K562 (cell line): ENCODE data around the gene ADSS1. TPM values are rescaled to one million over a fixed set of nuclear protein-coding genes. Genes with fewer than 3 reads are reported as not detected.

Source experiments
- ATAC-seq: fragments of 200-7000 bp; cut with Tn5 transposase; 3 replicates; pipeline ENCODE4 v1.9.1; 2020; ENCODE audit warnings: moderate library complexity
- BruUV-seq: library from RNA; stranded (reverse); fragments of 400-500 nt; replicated peaks from 2 replicates; lab custom pipeline; 2021; lab: Mats Ljungman, UMichigan
- CTCF ChIA-PET: fragments of 300-600 bp; formaldehyde crosslinking; extraction: SDS; loops from one replicate; lab custom pipeline; 2021; ENCODE audit warnings: low intra/inter-chr PET ratio; lab: Yijun Ruan, JAX
- POLR2A ChIA-PET: fragments of 300-600, 350-650 bp; sonication (Branson Sonifier 250); formaldehyde crosslinking; extraction: SDS; loops from one replicate; lab custom pipeline; 2021; ENCODE audit warnings: antibody characterized with exemption, inconsistent platforms; lab: Yijun Ruan, JAX
- DNase-seq, 4 experiments: peaks; one replicate each; pipeline versions ENCODE4 v3.0.0 to v3.0.0-alpha.2; 2011 to 2018; ENCODE audit warnings: low spot score in 3 of 4, mixed read lengths in 3 of 4; ENCODE audit errors: extremely low read depth in 1 of 4
- FAIRE-seq: peaks from 2 replicates; lab custom pipeline; 2011; peaks lifted over from hg19 to GRCh38; lab: Jason Lieb, UNC
- H2AFZ ChIP-seq: 2 replicates; pipeline ENCODE4 v1.6.0; 2011; ENCODE audit warnings: low read depth, low read length, control low read depth, inconsistent platforms
- H3K27ac ChIP-seq: fragments of 200-600 bp; 3 replicates; pipeline ENCODE4 v1.8.0; 2011; ENCODE audit warnings: low read depth, mild to moderate bottlenecking, control low read depth, inconsistent platforms, low read length, moderate library complexity, mixed read lengths; ENCODE audit errors: extremely low read depth
- H3K27me3 ChIP-seq, 2 experiments: fragments of 300-600 bp in 1 of 2; 2 replicates in 1 of 2; 3 replicates in 1 of 2; pipeline versions ENCODE4 v1.6.0 to v1.8.0; 2011; ENCODE audit warnings: inconsistent platforms in 2 of 2, low read length in 2 of 2, mild to moderate bottlenecking in 1 of 2, mixed read lengths in 1 of 2, moderate library complexity in 1 of 2; ENCODE audit not compliant: control insufficient read depth in 2 of 2, insufficient read depth in 2 of 2
- H3K36me3 ChIP-seq: fragments of 300-600 bp; 3 replicates; pipeline ENCODE4 v1.8.0; 2011; ENCODE audit warnings: mild to moderate bottlenecking, low read length, inconsistent platforms; ENCODE audit not compliant: control insufficient read depth, insufficient read depth
- H3K4me1 ChIP-seq, 2 experiments: fragments of 200-600 bp in 1 of 2; replicated peaks in 1 of 2; 2 replicates in 1 of 2; 3 replicates in 1 of 2; pipeline versions ENCODE4 v1.5.1 to v1.8.0; 2011; ENCODE audit warnings: inconsistent platforms in 2 of 2, low read length in 2 of 2, mild to moderate bottlenecking in 1 of 2, mixed read lengths in 1 of 2, moderate library complexity in 1 of 2; ENCODE audit not compliant: control insufficient read depth in 2 of 2, insufficient read depth in 2 of 2
- H3K4me2 ChIP-seq: 2 replicates; pipeline ENCODE4 v1.6.1; 2011; ENCODE audit warnings: low read length, control low read depth, inconsistent platforms, mixed read lengths; ENCODE audit not compliant: insufficient read depth
- H3K4me3 ChIP-seq: fragments of 200-600 bp; sonication (generic), shearing (Covaris generic); 2 replicates; pipeline ENCODE4 v1.5.1; 2016; ENCODE audit warnings: control low read depth, inconsistent platforms
- H3K79me2 ChIP-seq: fragments of 200-600 bp; 3 replicates; pipeline ENCODE4 v1.8.0; 2011; ENCODE audit warnings: low read length, inconsistent platforms; ENCODE audit not compliant: control insufficient read depth, insufficient read depth
- H3K9ac ChIP-seq, 2 experiments: 2 replicates each; pipeline versions ENCODE4 v1.6.0 to v1.6.1; 2011; ENCODE audit warnings: low read depth in 2 of 2, low read length in 2 of 2, control low read depth in 1 of 2, inconsistent platforms in 1 of 2, mild to moderate bottlenecking in 1 of 2, mixed read lengths in 1 of 2; ENCODE audit not compliant: insufficient read depth in 1 of 2
- H3K9me1 ChIP-seq: one replicate; pipeline ENCODE4 v1.6.0; 2011; ENCODE audit warnings: inconsistent platforms, mild to moderate bottlenecking, low read length, moderate library complexity; ENCODE audit not compliant: control insufficient read depth, insufficient read depth
- H3K9me3 ChIP-seq: replicated peaks from 2 replicates; pipeline ENCODE4 v1.5.1; 2011; ENCODE audit warnings: low read depth, low read length, inconsistent platforms; ENCODE audit not compliant: control insufficient read depth, insufficient read depth
- H4K20me1 ChIP-seq: replicated peaks from 2 replicates; pipeline ENCODE4 v1.6.1; 2011; ENCODE audit warnings: low read length, inconsistent platforms, mixed read lengths; ENCODE audit not compliant: control insufficient read depth, insufficient read depth
- CEBPG ChIP-seq, 3 experiments: fragments of 200-800 bp in 1 of 3; sonication (Bioruptor generic) in 1 of 3; sonication (generic) in 1 of 3; formaldehyde crosslinking in 1 of 3; IDR thresholded peaks in 2 of 3; conservative IDR thresholded peaks in 1 of 3; 2 replicates each; pipeline versions ENCODE4 v1.6.1 to v1.8.0; 2016 to 2022; ENCODE audit warnings: missing compliant biosample characterization in 2 of 3, missing genetic modification characterization in 2 of 3, mild to moderate bottlenecking in 1 of 3, missing genetic modification reagents in 1 of 3
- CTCF ChIP-seq, 3 experiments: IDR thresholded peaks in 2 of 3; conservative IDR thresholded peaks in 1 of 3; 2 replicates each; pipeline ENCODE4 v1.5.1; 2011 to 2012; ENCODE audit warnings: low read length in 3 of 3, mild to moderate bottlenecking in 3 of 3, control low read depth in 2 of 3, improper control_type of control experiment in 1 of 3, inconsistent platforms in 1 of 3, low read depth in 1 of 3, mixed read lengths in 1 of 3, moderate library complexity in 1 of 3; ENCODE audit not compliant: insufficient read depth in 2 of 3
- EGR1 ChIP-seq: fragments of 450-650 bp; conservative IDR thresholded peaks from 2 replicates; pipeline ENCODE4 v1.6.1; 2017; ENCODE audit warnings: mild to moderate bottlenecking
- HINFP ChIP-seq: fragments of 450-650 bp; conservative IDR thresholded peaks from 2 replicates; pipeline ENCODE4 v1.6.1; 2016; ENCODE audit warnings: missing genetic modification characterization, low read depth, mild to moderate bottlenecking, control low read depth, missing compliant biosample characterization
- STAT6 ChIP-seq: sonication (generic); formaldehyde crosslinking; IDR thresholded peaks from 2 replicates; pipeline ENCODE4 v1.8.1; 2023; ENCODE audit warnings: mild to moderate bottlenecking, missing genetic modification reagents
- ZBTB43 ChIP-seq: sonication (generic); formaldehyde crosslinking; IDR thresholded peaks from 2 replicates; pipeline ENCODE4 v1.8.0; 2023; ENCODE audit warnings: mild to moderate bottlenecking, missing genetic modification reagents
- WGBS: fragments of 100-300 bp; shearing (Covaris generic); methylation state at CpG from one replicate; pipeline ENCODE4 v1.1.6; 2016; ENCODE audit warnings: low coverage, mixed read lengths; ENCODE audit not compliant: insufficient coverage; ENCODE audit errors: missing lambda C conversion rate; 5-methylcytosine and 5-hydroxymethylcytosine counted together
- in situ Hi-C: fragments of 300-500 bp; cut with MboI; formaldehyde crosslinking; loops from 4 replicates; pipeline ENCODE4 v1.15.0; 2018; ENCODE audit warnings: inconsistent platforms, mixed read lengths
- intact Hi-C: fragments of 100-400 bp; cut with micrococcal nuclease; formaldehyde crosslinking; loops from 2 replicates; pipeline ENCODE4 v1.14.2; 2022
- polyA plus RNA-seq, 8 experiments: library from polyadenylated mRNA; depleted of rRNA in 4 of 8; stranded (reverse) in 5 of 8; unstranded in 3 of 8; fragments of >200 nt; fragmentation: Nextera tagmentation in 2 of 8; fragmentation: Illumina TruSeq in 1 of 8; extraction: Ambion mirVana in 2 of 8; extraction: Trizol in 1 of 8; gene quantifications; 2 replicates each; pipeline versions ENCODE4 v1.2.1 to v1.2.3, GENCODE V29; 2011 to 2014; ENCODE audit warnings: inconsistent platforms in 1 of 8, missing spikeins in 1 of 8
- total RNA-seq, 7 experiments: library from RNA; depleted of rRNA in 6 of 7; stranded (reverse); fragments of >200 nt in 6 of 7; fragmentation: Illumina TruSeq in 2 of 7; extraction: Trizol in 2 of 7; gene quantifications; 2 replicates each; pipeline versions ENCODE4 v1.2.1 to v1.2.3, GENCODE V29; 2011 to 2021; ENCODE audit warnings: low replicate concordance in 1 of 7

Gene ADSS1
- total and polyA plus RNA-seq, 9 of the 15 experiments (the other 6 are each of a cell fraction or from before 2014, with no cell fraction given), result 0.53 to 5.9 (median 3.9) TPM

- ATAC-seq (no peak), FAIRE-seq (no peak), DNase-seq (no peak)
- ChIA-PET CTCF (no interaction called here), POLR2A (no interaction called here)
- H3K9ac ChIP-seq, result no peak overlapping the region
- H2AFZ ChIP-seq, result no peak overlapping the region
- no peaks in the 10 kb centered on the region for H3K9me1 ChIP-seq
- H3K4me2 ChIP-seq, result no peak overlapping the region
- no peaks in the 10 kb centered on the region for H3K9me3 ChIP-seq
- intact Hi-C loops, result no loop called here
- peaks cover 7% of the 10 kb centered on the region for H3K79me2 ChIP-seq
- no peaks in the 10 kb centered on the region for H4K20me1 ChIP-seq
- H3K27me3 ChIP-seq, result no peaks in the 10 kb centered on the region
- no TSS peak for BruUV-seq
- in situ Hi-C loops, result no loop called here
- peaks cover 10 to 57% of the 10 kb centered on the region in 2 experiments; a peak in 4 of 5 replicates for H3K4me1 ChIP-seq
- TF ChIP-seq HINFP (tag), result no peak
- no peak for TF ChIP-seq STAT6
- 0 out of 2 replicates have a peak, but pooled peaks have one; percentile 19 for TF ChIP-seq EGR1
- TF ChIP-seq CTCF (IDR thresholded peaks at IDR 0.05 in 2 of 3, conservative IDR thresholded peaks at IDR 0.05 in 1 of 3; ENCODE audit: insufficient read depth in 2 of 3, low read depth in 1 of 3, low read length in 3 of 3), result peak in 2 of 3 experiments; percentile 30 to 37; a peak in 4 of 6 replicates
- no peak for TF ChIP-seq CEBPG (CRISPR knock-in tag; IDR thresholded peaks at IDR 0.05)
- TF ChIP-seq CEBPG (tag; conservative IDR thresholded peaks at IDR 0.05 in 1 of 2, IDR thresholded peaks at IDR 0.05 in 1 of 2), result no peak
- TF ChIP-seq ZBTB43 (CRISPR knock-in tag), result no peak
- no peak overlapping the region for H3K27ac ChIP-seq
- WGBS, result 0% methylated on average over 1 of the region's 4 CpGs
- no peak overlapping the region for H3K4me3 ChIP-seq
- no peaks in the 10 kb centered on the region for H3K36me3 ChIP-seq
Measured at GRCh38 chr14:104685216-104685997, 38.6 kb upstream of the ADSS1 start.
